H1 (cell line): ENCODE data around the gene C1GALT1. TPM values are rescaled to one million over a fixed set of nuclear protein-coding genes. Genes with fewer than 3 reads are reported as not detected.

Experiments
- CTCF ChIA-PET: fragments of 300-600 bp; sonication (Branson Sonifier 250); formaldehyde crosslinking; loops from one replicate; lab custom pipeline; 2021; ENCODE audit not compliant: partially characterized antibody; lab: Charles Lee
- POLR2A ChIA-PET: fragments of 300-600 bp; sonication (Branson Sonifier 250); formaldehyde crosslinking; loops from one replicate; lab custom pipeline; 2021; ENCODE audit warnings: inconsistent platforms; ENCODE audit not compliant: partially characterized antibody; lab: Charles Lee
- DNase-seq, 2 experiments: peaks; one replicate each; pipeline versions ENCODE4 v3.0.0 to v3.0.0-alpha.2; 2010 to 2022; ENCODE audit warnings: low spot score in 2 of 2, low read depth in 1 of 2, mixed read lengths in 1 of 2
- FAIRE-seq: peaks from 2 replicates; lab custom pipeline; 2011; peaks lifted over from hg19 to GRCh38; lab: Jason Lieb, UNC
- H2AFZ ChIP-seq: 2 replicates; pipeline ENCODE4 v1.8.1; 2012; ENCODE audit warnings: low read length, inconsistent platforms
- H2AK5ac ChIP-seq: 2 replicates; pipeline ENCODE4 v1.6.1; 2013; ENCODE audit warnings: low read depth, low read length
- H2BK120ac ChIP-seq: replicated peaks from 2 replicates; pipeline ENCODE3; 2013; ENCODE audit warnings: low read depth, low read length, inconsistent platforms
- H2BK12ac ChIP-seq: 2 replicates; pipeline ENCODE4 v1.6.1; 2013; ENCODE audit warnings: low read depth, low read length
- H2BK15ac ChIP-seq: 2 replicates; pipeline ENCODE4 v1.6.1; 2013; ENCODE audit warnings: low read length
- H2BK20ac ChIP-seq: 2 replicates; pipeline ENCODE4 v1.6.1; 2013; ENCODE audit warnings: low read length
- H2BK5ac ChIP-seq: 2 replicates; pipeline ENCODE4 v1.6.1; 2013; ENCODE audit warnings: low read depth, low read length
- H3K14ac ChIP-seq: 2 replicates; pipeline ENCODE4 v1.6.1; 2013; ENCODE audit warnings: inconsistent platforms; ENCODE audit not compliant: insufficient read length
- H3K18ac ChIP-seq: 2 replicates; pipeline ENCODE4 v1.6.1; 2013; ENCODE audit warnings: low read length; ENCODE audit errors: extremely low read depth
- H3K23ac ChIP-seq: 2 replicates; pipeline ENCODE4 v1.6.1; 2013; ENCODE audit warnings: inconsistent platforms; ENCODE audit not compliant: insufficient read length
- H3K23me2 ChIP-seq: 2 replicates; pipeline ENCODE4 v1.6.1; 2013; ENCODE audit warnings: low read depth, low read length
- H3K27ac ChIP-seq: 2 replicates; pipeline ENCODE4 v1.6.1; 2011; ENCODE audit warnings: low read depth, low read length, inconsistent platforms
- H3K27me3 ChIP-seq, 4 experiments: replicated peaks in 1 of 4; 1 replicate in 1 of 4; 2 replicates in 3 of 4; pipeline versions ENCODE4 v1.6.1 to v1.8.1; 2011 to 2013; ENCODE audit warnings: low read length in 3 of 4, mild to moderate bottlenecking in 3 of 4, inconsistent platforms in 2 of 4, mixed read lengths in 2 of 4, moderate library complexity in 1 of 4; ENCODE audit not compliant: control insufficient read depth in 3 of 4, insufficient read depth in 3 of 4; ENCODE audit errors: extremely low read depth in 1 of 4
- H3K36me3 ChIP-seq, 4 experiments: 2 replicates each; pipeline versions ENCODE4 v1.6.1 to v1.8.1; 2011 to 2013; ENCODE audit warnings: mild to moderate bottlenecking in 4 of 4, low read length in 3 of 4, moderate library complexity in 2 of 4, control low read depth in 1 of 4, inconsistent platforms in 1 of 4; ENCODE audit not compliant: insufficient read depth in 4 of 4, control insufficient read depth in 2 of 4
- H3K4ac ChIP-seq: replicated peaks from 2 replicates; pipeline ENCODE3; 2013; ENCODE audit warnings: low read length, low read depth, mixed read lengths, inconsistent platforms; ENCODE audit not compliant: insufficient read length
- H3K4me1 ChIP-seq, 4 experiments: replicated peaks in 1 of 4; 1 replicate in 1 of 4; 2 replicates in 3 of 4; pipeline versions ENCODE4 v1.6.1 to v1.8.1; 2011 to 2013; ENCODE audit warnings: low read length in 3 of 4, inconsistent platforms in 2 of 4, mixed read lengths in 1 of 4; ENCODE audit not compliant: insufficient read depth in 4 of 4, control insufficient read depth in 3 of 4
- H3K4me2 ChIP-seq, 2 experiments: 2 replicates each; pipeline versions ENCODE4 v1.6.1 to v1.8.1; 2011 to 2013; ENCODE audit warnings: low read depth in 2 of 2, low read length in 2 of 2, control low read depth in 1 of 2, inconsistent platforms in 1 of 2, mild to moderate bottlenecking in 1 of 2; ENCODE audit not compliant: insufficient read depth in 1 of 2
- H3K4me3 ChIP-seq, 4 experiments: fragments of 200-600, 300-600 bp in 1 of 4; sonication (generic), shearing (Covaris generic), sonication (Bioruptor Twin) in 1 of 4; 2 replicates each; pipeline versions ENCODE4 v1.5.1 to v1.8.1; 2011 to 2016; ENCODE audit warnings: low read length in 4 of 4, low read depth in 3 of 4, control low read depth in 2 of 4, inconsistent platforms in 2 of 4, mild to moderate bottlenecking in 2 of 4, mixed read lengths in 1 of 4, moderate library complexity in 1 of 4; ENCODE audit not compliant: insufficient read depth in 2 of 4; ENCODE audit errors: extremely low read depth in 1 of 4
- H3K56ac ChIP-seq: replicated peaks from 2 replicates; pipeline ENCODE3; 2013; ENCODE audit warnings: low read depth, mild to moderate bottlenecking, mixed read lengths, low read length, inconsistent platforms; ENCODE audit not compliant: insufficient read length
- H3K79me1 ChIP-seq: 2 replicates; pipeline ENCODE4 v1.6.1; 2013; ENCODE audit warnings: low read depth, low read length, control low read depth
- H3K79me2 ChIP-seq, 2 experiments: 2 replicates each; pipeline versions ENCODE4 v1.6.1 to v1.8.1; 2012 to 2013; ENCODE audit warnings: low read length in 2 of 2, mild to moderate bottlenecking in 2 of 2, inconsistent platforms in 1 of 2; ENCODE audit not compliant: insufficient read depth in 2 of 2, control insufficient read depth in 1 of 2
- H3K9ac ChIP-seq, 4 experiments: replicated peaks in 1 of 4; 1 replicate in 1 of 4; 2 replicates in 3 of 4; pipeline versions ENCODE4 v1.6.1 to v1.8.1; 2011 to 2013; ENCODE audit warnings: low read depth in 3 of 4, low read length in 3 of 4, control low read depth in 2 of 4, mild to moderate bottlenecking in 2 of 4, moderate library complexity in 2 of 4, inconsistent platforms in 1 of 4; ENCODE audit errors: extremely low read depth in 1 of 4
- H3K9me3 ChIP-seq, 2 experiments: 2 replicates each; pipeline versions ENCODE4 v1.6.1 to v1.8.1; 2012 to 2013; ENCODE audit warnings: mild to moderate bottlenecking in 2 of 2, moderate library complexity in 2 of 2, control low read depth in 1 of 2, inconsistent platforms in 1 of 2, low read depth in 1 of 2, low read length in 1 of 2, mixed read lengths in 1 of 2; ENCODE audit not compliant: insufficient read depth in 2 of 2
- H4K20me1 ChIP-seq, 2 experiments: replicated peaks in 1 of 2; 2 replicates each; pipeline versions ENCODE3 to v1.8.1; 2011 to 2013; ENCODE audit warnings: inconsistent platforms in 2 of 2, low read length in 2 of 2, mild to moderate bottlenecking in 1 of 2; ENCODE audit not compliant: insufficient read depth in 2 of 2, control insufficient read depth in 1 of 2
- H4K5ac ChIP-seq: 2 replicates; pipeline ENCODE4 v1.6.1; 2013; ENCODE audit warnings: low read length, low read depth, mixed read lengths, inconsistent platforms; ENCODE audit not compliant: insufficient read length
- H4K8ac ChIP-seq: 2 replicates; pipeline ENCODE4 v1.8.0; 2013; ENCODE audit warnings: mild to moderate bottlenecking, moderate library complexity, low read length, inconsistent platforms; ENCODE audit not compliant: insufficient read depth; ENCODE audit errors: extremely low read depth
- H4K91ac ChIP-seq: replicated peaks from 2 replicates; pipeline ENCODE3; 2013; ENCODE audit warnings: low read length, mixed read lengths, inconsistent platforms; ENCODE audit not compliant: insufficient read length
- FOSL1 ChIP-seq: IDR thresholded peaks from 2 replicates; pipeline ENCODE4 v1.6.1; 2011; ENCODE audit warnings: mild to moderate bottlenecking, low read depth, low read length, moderate library complexity; ENCODE audit not compliant: insufficient read depth
- SIRT6 ChIP-seq: IDR thresholded peaks from one replicate; pipeline ENCODE4 v1.7.1; 2012; ENCODE audit warnings: low read length, inconsistent platforms
- SIX5 ChIP-seq: IDR thresholded peaks from 2 replicates; pipeline ENCODE4 v1.6.1; 2011; ENCODE audit warnings: mild to moderate bottlenecking, low read depth, low read length
- WGBS, 2 experiments: shearing (Covaris generic) in 1 of 2; methylation state at CpG; one replicate each; pipeline versions ENCODE4 v1.1.6 to v1.1.7; 2013 to 2015; ENCODE audit warnings: low lambda C conversion rate in 2 of 2, mixed read lengths in 2 of 2, inconsistent platforms in 1 of 2, low coverage in 1 of 2, missing lambda C conversion rate in 1 of 2; ENCODE audit not compliant: insufficient replicate concordance in 2 of 2, insufficient coverage in 1 of 2, insufficient read length in 1 of 2; ENCODE audit errors: extremely low coverage in 1 of 2, missing lambda C conversion rate in 1 of 2; 5-methylcytosine and 5-hydroxymethylcytosine counted together
- polyA plus RNA-seq, 7 experiments: library from polyadenylated mRNA; depleted of rRNA in 3 of 7; stranded (reverse) in 5 of 7; unstranded in 2 of 7; fragments of >200 nt in 5 of 7; fragments of 200-250 nt in 2 of 7; gene quantifications; 1 replicate in 5 of 7; 2 replicates in 1 of 7; 4 replicates in 1 of 7; pipeline versions ENCODE4 v1.2.1 to v1.2.3, GENCODE V29; 2011 to 2013; ENCODE audit warnings: missing spikeins in 2 of 7, mixed read lengths in 2 of 7
- total RNA-seq: library from RNA; stranded (reverse); fragmentation: NEBNext Ultra II Directional; extraction: Animal tissue kit (Norgen Biotek cat#: 25700); gene quantifications from 2 replicates; pipeline ENCODE4 v1.2.1, GENCODE V29; 2021

Gene C1GALT1
- total and polyA plus RNA-seq, 2 of the 8 experiments (the other 6 are each of a cell fraction or from before 2014, with no cell fraction given) = 18.7 to 94.2 TPM

GRCh38 chr7:7254908-7255307, 72.6 kb downstream of the C1GALT1 start:
- H3K23me2 ChIP-seq = no peaks in the 10 kb centered on the region
- no peak for DNase-seq
- peaks cover 0 to 3% (median 1%) of the 10 kb centered on the region in 4 experiments; a peak in 3 of 7 replicates for H3K4me1 ChIP-seq
- WGBS, 2 experiments = 84% methylated on average over 5 of the region's 5 CpGs; no CpG with 5 or more reads in 1 of the 2 experiments
- H3K27ac ChIP-seq = no peak overlapping the region
- no peaks in the 10 kb centered on the region; a peak in 2 of 8 replicates for H3K36me3 ChIP-seq
- no peak overlapping the region for H2AFZ ChIP-seq
- no peaks in the 10 kb centered on the region for H3K79me1 ChIP-seq
- no peak overlapping the region for H3K4ac ChIP-seq
- H3K56ac ChIP-seq = no peak overlapping the region
- H2BK15ac ChIP-seq = no peak overlapping the region
- H2BK120ac ChIP-seq = no peak overlapping the region
- no peak overlapping the region for H3K18ac ChIP-seq
- POLR2A ChIA-PET = interaction anchor here (1.7 kb wide), 1 partner anchor 17 kb away, joined by 3 read pairs; no protein-coding TSS in a partner anchor
- no peak for FAIRE-seq
- no peaks in the 10 kb centered on the region for H3K9me3 ChIP-seq
- no peak for TF ChIP-seq FOSL1
- TF ChIP-seq SIRT6 = no peak
- TF ChIP-seq SIX5 = no peak
- no peak overlapping the region for H3K9ac ChIP-seq
- no peak overlapping the region for H3K23ac ChIP-seq
- H4K5ac ChIP-seq = no peak overlapping the region
- H3K27me3 ChIP-seq = no peaks in the 10 kb centered on the region
- H2AK5ac ChIP-seq = no peak overlapping the region
- H3K79me2 ChIP-seq = no peaks in the 10 kb centered on the region
- CTCF ChIA-PET = interaction anchor here (0.9 kb wide), 1 partner anchor 9 kb away, joined by 3 read pairs; no protein-coding TSS in a partner anchor
- no peaks in the 10 kb centered on the region for H4K20me1 ChIP-seq
- H2BK5ac ChIP-seq = no peak overlapping the region
- no peak overlapping the region for H3K4me3 ChIP-seq
- H2BK20ac ChIP-seq = no peak overlapping the region
- no peak overlapping the region for H3K4me2 ChIP-seq
- H3K14ac ChIP-seq = no peak overlapping the region
- H2BK12ac ChIP-seq = no peak overlapping the region
- no peak overlapping the region for H4K91ac ChIP-seq
- H4K8ac ChIP-seq = no peak overlapping the region
